K562 (cell line): ENCODE measurements around the gene AQP6. TPM values are rescaled to one million over a fixed set of nuclear protein-coding genes. Genes with fewer than 3 reads are reported as not detected.

ENCODE experiments used
- ATAC-seq: fragments of 200-7000 bp; cut with Tn5 transposase; 3 replicates; pipeline ENCODE4 v1.9.1; 2020; ENCODE audit warnings: moderate library complexity
- BruUV-seq: library from RNA; stranded (reverse); fragments of 400-500 nt; replicated peaks from 2 replicates; lab custom pipeline; 2021; lab: Mats Ljungman, UMichigan
- CTCF ChIA-PET: fragments of 300-600 bp; formaldehyde crosslinking; extraction: SDS; loops from one replicate; lab custom pipeline; 2021; ENCODE audit warnings: low intra/inter-chr PET ratio; lab: Yijun Ruan, JAX
- POLR2A ChIA-PET: fragments of 300-600, 350-650 bp; sonication (Branson Sonifier 250); formaldehyde crosslinking; extraction: SDS; loops from one replicate; lab custom pipeline; 2021; ENCODE audit warnings: antibody characterized with exemption, inconsistent platforms; lab: Yijun Ruan, JAX
- DNase-seq, 4 experiments: peaks; one replicate each; pipeline versions ENCODE4 v3.0.0 to v3.0.0-alpha.2; 2011 to 2018; ENCODE audit warnings: low spot score in 3 of 4, mixed read lengths in 3 of 4; ENCODE audit errors: extremely low read depth in 1 of 4
- FAIRE-seq: peaks from 2 replicates; lab custom pipeline; 2011; peaks lifted over from hg19 to GRCh38; lab: Jason Lieb, UNC
- H2AFZ ChIP-seq: 2 replicates; pipeline ENCODE4 v1.6.0; 2011; ENCODE audit warnings: low read depth, low read length, control low read depth, inconsistent platforms
- H3K27ac ChIP-seq: fragments of 200-600 bp; 3 replicates; pipeline ENCODE4 v1.8.0; 2011; ENCODE audit warnings: low read depth, mild to moderate bottlenecking, control low read depth, inconsistent platforms, low read length, moderate library complexity, mixed read lengths; ENCODE audit errors: extremely low read depth
- H3K27me3 ChIP-seq, 2 experiments: fragments of 300-600 bp in 1 of 2; 2 replicates in 1 of 2; 3 replicates in 1 of 2; pipeline versions ENCODE4 v1.6.0 to v1.8.0; 2011; ENCODE audit warnings: inconsistent platforms in 2 of 2, low read length in 2 of 2, mild to moderate bottlenecking in 1 of 2, mixed read lengths in 1 of 2, moderate library complexity in 1 of 2; ENCODE audit not compliant: control insufficient read depth in 2 of 2, insufficient read depth in 2 of 2
- H3K36me3 ChIP-seq: fragments of 300-600 bp; 3 replicates; pipeline ENCODE4 v1.8.0; 2011; ENCODE audit warnings: mild to moderate bottlenecking, low read length, inconsistent platforms; ENCODE audit not compliant: control insufficient read depth, insufficient read depth
- H3K4me1 ChIP-seq, 2 experiments: fragments of 200-600 bp in 1 of 2; replicated peaks in 1 of 2; 2 replicates in 1 of 2; 3 replicates in 1 of 2; pipeline versions ENCODE4 v1.5.1 to v1.8.0; 2011; ENCODE audit warnings: inconsistent platforms in 2 of 2, low read length in 2 of 2, mild to moderate bottlenecking in 1 of 2, mixed read lengths in 1 of 2, moderate library complexity in 1 of 2; ENCODE audit not compliant: control insufficient read depth in 2 of 2, insufficient read depth in 2 of 2
- H3K4me2 ChIP-seq: 2 replicates; pipeline ENCODE4 v1.6.1; 2011; ENCODE audit warnings: low read length, control low read depth, inconsistent platforms, mixed read lengths; ENCODE audit not compliant: insufficient read depth
- H3K4me3 ChIP-seq: fragments of 200-600 bp; sonication (generic), shearing (Covaris generic); 2 replicates; pipeline ENCODE4 v1.5.1; 2016; ENCODE audit warnings: control low read depth, inconsistent platforms
- H3K79me2 ChIP-seq: fragments of 200-600 bp; 3 replicates; pipeline ENCODE4 v1.8.0; 2011; ENCODE audit warnings: low read length, inconsistent platforms; ENCODE audit not compliant: control insufficient read depth, insufficient read depth
- H3K9ac ChIP-seq, 2 experiments: 2 replicates each; pipeline versions ENCODE4 v1.6.0 to v1.6.1; 2011; ENCODE audit warnings: low read depth in 2 of 2, low read length in 2 of 2, control low read depth in 1 of 2, inconsistent platforms in 1 of 2, mild to moderate bottlenecking in 1 of 2, mixed read lengths in 1 of 2; ENCODE audit not compliant: insufficient read depth in 1 of 2
- H3K9me1 ChIP-seq: one replicate; pipeline ENCODE4 v1.6.0; 2011; ENCODE audit warnings: inconsistent platforms, mild to moderate bottlenecking, low read length, moderate library complexity; ENCODE audit not compliant: control insufficient read depth, insufficient read depth
- H3K9me3 ChIP-seq: replicated peaks from 2 replicates; pipeline ENCODE4 v1.5.1; 2011; ENCODE audit warnings: low read depth, low read length, inconsistent platforms; ENCODE audit not compliant: control insufficient read depth, insufficient read depth
- H4K20me1 ChIP-seq: replicated peaks from 2 replicates; pipeline ENCODE4 v1.6.1; 2011; ENCODE audit warnings: low read length, inconsistent platforms, mixed read lengths; ENCODE audit not compliant: control insufficient read depth, insufficient read depth
- THAP12 ChIP-seq: fragments of 250-450 bp; sonication (Bioruptor Pico); IDR thresholded peaks from 2 replicates; pipeline ENCODE4 v1.9.0; 2021; ENCODE audit warnings: mild to moderate bottlenecking, inconsistent platforms
- WGBS: fragments of 100-300 bp; shearing (Covaris generic); methylation state at CpG from one replicate; pipeline ENCODE4 v1.1.6; 2016; ENCODE audit warnings: low coverage, mixed read lengths; ENCODE audit not compliant: insufficient coverage; ENCODE audit errors: missing lambda C conversion rate; 5-methylcytosine and 5-hydroxymethylcytosine counted together
- in situ Hi-C: fragments of 300-500 bp; cut with MboI; formaldehyde crosslinking; loops from 4 replicates; pipeline ENCODE4 v1.15.0; 2018; ENCODE audit warnings: inconsistent platforms, mixed read lengths
- intact Hi-C: fragments of 100-400 bp; cut with micrococcal nuclease; formaldehyde crosslinking; loops from 2 replicates; pipeline ENCODE4 v1.14.2; 2022
- polyA plus RNA-seq, 8 experiments: library from polyadenylated mRNA; depleted of rRNA in 4 of 8; stranded (reverse) in 5 of 8; unstranded in 3 of 8; fragments of >200 nt; fragmentation: Nextera tagmentation in 2 of 8; fragmentation: Illumina TruSeq in 1 of 8; extraction: Ambion mirVana in 2 of 8; extraction: Trizol in 1 of 8; gene quantifications; 2 replicates each; pipeline versions ENCODE4 v1.2.1 to v1.2.3, GENCODE V29; 2011 to 2014; ENCODE audit warnings: inconsistent platforms in 1 of 8, missing spikeins in 1 of 8
- total RNA-seq, 7 experiments: library from RNA; depleted of rRNA in 6 of 7; stranded (reverse); fragments of >200 nt in 6 of 7; fragmentation: Illumina TruSeq in 2 of 7; extraction: Trizol in 2 of 7; gene quantifications; 2 replicates each; pipeline versions ENCODE4 v1.2.1 to v1.2.3, GENCODE V29; 2011 to 2021; ENCODE audit warnings: low replicate concordance in 1 of 7

Gene AQP6
- total and polyA plus RNA-seq, 9 of the 15 experiments (the other 6 are each of a cell fraction or from before 2014, with no cell fraction given) = 0.05 to 0.12 TPM; not detected in 7

GRCh38 chr12:50006280-50006679 is 33.5 kb downstream of the AQP6 start:
- in situ Hi-C loops (no loop called here), intact Hi-C loops (no loop called here)
- Histone ChIP-seq H4K20me1 (0 out of 2 replicates have a peak, but pooled peaks cover 3% of the 10 kb centered on the region), H3K9me1 (no peaks in the 10 kb centered on the region), H3K4me2 (no peak overlapping the region), H3K79me2 (peaks cover 24% of the 10 kb centered on the region; the same call in 2 of the 3 replicates), H3K9ac (no peak overlapping the region), H3K4me3 (no peak overlapping the region), H3K36me3 (peaks cover 78% of the 10 kb centered on the region), H3K27me3 (no peaks in the 10 kb centered on the region), H3K9me3 (no peaks in the 10 kb centered on the region), H3K4me1 (no peaks in the 10 kb centered on the region; a peak in 1 of 5 replicates), H3K27ac (no peak overlapping the region), H2AFZ (no peak overlapping the region)
- 97% methylated on average over 7 of the region's 7 CpGs for WGBS
- TF ChIP-seq THAP12 (CRISPR knock-in tag) = no peak
- no TSS peak for BruUV-seq
- ATAC-seq = no peak
- FAIRE-seq = no peak
- no peak for DNase-seq
- POLR2A ChIA-PET = interaction anchor here (0.6 to 3.1 kb wide), 5 partner anchors 12 to 68 kb away, joined by 3 to 14 read pairs (median 4); no protein-coding TSS in a partner anchor
- CTCF ChIA-PET = no interaction called here
